ENCODE data around the gene OPA1. TPM values are rescaled to one million over a fixed set of nuclear protein-coding genes. Genes with fewer than 3 reads are reported as not detected.

OPA1 gene
- total RNA-seq, 1 experiment from 2014 or later, result 84.4 TPM

- BruUV-seq (replicated peaks), result TSS peak; percentile 35
Measured at GRCh38 chr3:193594946-193595689, 2.1 kb downstream of the OPA1 start.

GRCh38 chr3:193595939-193596487 lies 3.0 kb downstream of the OPA1 start:
- Histone ChIP-seq H3K27ac (ENCODE audit: low read depth, low read length, poor library complexity, severe bottlenecking) (no peak overlapping the region), H3K27me3 (replicated peaks; ENCODE audit: insufficient read depth, low read depth, low read length, poor library complexity) (no peaks in the 10 kb centered on the region), H3K36me3 (ENCODE audit: insufficient read depth, low read length, poor library complexity, severe bottlenecking) (no peaks in the 10 kb centered on the region), H3K9me3 (ENCODE audit: low read depth, low read length, poor library complexity, severe bottlenecking) (no peaks in the 10 kb centered on the region), H3K4me3 (ENCODE audit: low read depth, low read length, poor library complexity, severe bottlenecking) (no peak overlapping the region), H3K4me1 (ENCODE audit: insufficient read depth, low read length, poor library complexity, severe bottlenecking) (peaks cover 15% of the 10 kb centered on the region)
- no peak for DNase-seq (ENCODE audit: low spot score)
- BruUV-seq (replicated peaks), result no TSS peak
- POLR2A ChIA-PET (ENCODE audit: low non-redundant PET), result interaction anchor here (0.6 kb wide), 1 partner anchor 137 kb away, joined by 7 read pairs; no protein-coding TSS in a partner anchor
- CTCF ChIA-PET, result no interaction called here
- intact Hi-C loops (cut with micrococcal nuclease; ENCODE audit: unreplicated experiment), result no loop called here
- no peak for TF ChIP-seq EZH2 (IDR thresholded peaks at IDR 0.05; ENCODE audit: borderline replicate concordance, low read depth, low read length, poor library complexity, severe bottlenecking)
- TF ChIP-seq CTCF (conservative IDR thresholded peaks at IDR 0.05; ENCODE audit: low read depth, low read length), result no peak

More at GRCh38 chr3:193594946-193595689, 2.1 kb downstream of the OPA1 start:
- intact Hi-C loops (cut with micrococcal nuclease; ENCODE audit: unreplicated experiment), result no loop called here
- no peak for DNase-seq (ENCODE audit: low spot score)
- Histone ChIP-seq H3K4me1 (ENCODE audit: insufficient read depth, low read length, poor library complexity, severe bottlenecking) (peaks cover 15% of the 10 kb centered on the region), H3K27ac (ENCODE audit: low read depth, low read length, poor library complexity, severe bottlenecking) (no peak overlapping the region), H3K36me3 (ENCODE audit: insufficient read depth, low read length, poor library complexity, severe bottlenecking) (no peaks in the 10 kb centered on the region), H3K27me3 (replicated peaks; ENCODE audit: insufficient read depth, low read depth, low read length, poor library complexity) (no peaks in the 10 kb centered on the region), H3K4me3 (ENCODE audit: low read depth, low read length, poor library complexity, severe bottlenecking) (peak overlapping the region; percentile 94), H3K9me3 (ENCODE audit: low read depth, low read length, poor library complexity, severe bottlenecking) (no peaks in the 10 kb centered on the region)
- ChIA-PET CTCF (no interaction called here), POLR2A (ENCODE audit: low non-redundant PET) (no interaction called here)
- no peak for TF ChIP-seq CTCF (conservative IDR thresholded peaks at IDR 0.05; ENCODE audit: low read depth, low read length)

GRCh38 chr3:193598202-193598601 lies 5.2 kb downstream of the OPA1 start:
- intact Hi-C loops (cut with micrococcal nuclease; ENCODE audit: unreplicated experiment), result no loop called here
- BruUV-seq (replicated peaks), result no TSS peak
- no peaks in the 10 kb centered on the region for H3K27me3 ChIP-seq (replicated peaks; ENCODE audit: insufficient read depth, low read depth, low read length, poor library complexity)
- H3K27ac ChIP-seq (ENCODE audit: low read depth, low read length, poor library complexity, severe bottlenecking), result no peak overlapping the region
- POLR2A ChIA-PET (ENCODE audit: low non-redundant PET), result no interaction called here
- no peaks in the 10 kb centered on the region for H3K36me3 ChIP-seq (ENCODE audit: insufficient read depth, low read length, poor library complexity, severe bottlenecking)
- no peak overlapping the region for H3K4me3 ChIP-seq (ENCODE audit: low read depth, low read length, poor library complexity, severe bottlenecking)
- TF ChIP-seq CTCF (conservative IDR thresholded peaks at IDR 0.05; ENCODE audit: low read depth, low read length), result no peak
- TF ChIP-seq EZH2 (IDR thresholded peaks at IDR 0.05; ENCODE audit: borderline replicate concordance, low read depth, low read length, poor library complexity, severe bottlenecking), result no peak
- H3K4me1 ChIP-seq (ENCODE audit: insufficient read depth, low read length, poor library complexity, severe bottlenecking), result peaks cover 10% of the 10 kb centered on the region
- no peaks in the 10 kb centered on the region for H3K9me3 ChIP-seq (ENCODE audit: low read depth, low read length, poor library complexity, severe bottlenecking)
- CTCF ChIA-PET, result no interaction called here
- no peak for DNase-seq (ENCODE audit: low spot score)

Data from A673 (cell line).